Measurements from ENCODE around the gene PIP4K2A.
"Not testable (repeated sequence)": the region's sequence is repeated elsewhere in the genome, so short reads cannot be mapped to it uniquely, and the experiment has no call there.

- TF ChIP-seq CTCF, POLR2A (IDR thresholded peaks at IDR 0.05): not testable (repeated sequence)
Observed at GRCh38 chr10:22524333-22524732, 190.0 kb downstream of the PIP4K2A start.
